Astrocyte (in vitro differentiated cells and primary cell): ENCODE measurements around the gene MAML2.

Source experiments
- EZH2 ChIP-seq: IDR thresholded peaks from 2 replicates; pipeline ENCODE4 v1.6.1; 2012; ENCODE audit warnings: mild to moderate bottlenecking, low read length, inconsistent platforms; ENCODE audit not compliant: insufficient read depth
- TF ChIP-seq, protein P1 (sequence below): IDR thresholded peaks from 2 replicates; pipeline ENCODE4 v1.5.1; 2011; ENCODE audit warnings: low read depth, mild to moderate bottlenecking, inconsistent platforms, low read length, moderate library complexity; ENCODE audit not compliant: insufficient read depth

DNA sequence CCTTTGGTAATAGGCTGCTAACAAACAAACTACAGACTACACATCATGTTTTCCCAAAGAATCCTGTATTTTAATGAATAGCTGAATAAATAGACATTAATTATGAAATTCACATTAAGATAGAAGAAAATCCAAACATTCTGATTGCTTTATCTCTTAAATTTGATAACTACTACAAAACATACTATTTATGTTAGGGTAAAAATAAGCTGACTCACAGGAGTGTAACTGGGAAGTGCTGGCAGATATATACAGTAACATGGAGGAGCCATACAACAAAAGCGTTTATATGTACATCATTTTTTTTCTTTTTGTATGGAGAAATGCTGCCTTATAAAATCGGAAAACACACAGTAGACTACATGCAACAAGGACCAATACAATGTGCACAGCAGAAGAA, 366.4 kb downstream of the MAML2 start:
- TF ChIP-seq, protein P1, sequence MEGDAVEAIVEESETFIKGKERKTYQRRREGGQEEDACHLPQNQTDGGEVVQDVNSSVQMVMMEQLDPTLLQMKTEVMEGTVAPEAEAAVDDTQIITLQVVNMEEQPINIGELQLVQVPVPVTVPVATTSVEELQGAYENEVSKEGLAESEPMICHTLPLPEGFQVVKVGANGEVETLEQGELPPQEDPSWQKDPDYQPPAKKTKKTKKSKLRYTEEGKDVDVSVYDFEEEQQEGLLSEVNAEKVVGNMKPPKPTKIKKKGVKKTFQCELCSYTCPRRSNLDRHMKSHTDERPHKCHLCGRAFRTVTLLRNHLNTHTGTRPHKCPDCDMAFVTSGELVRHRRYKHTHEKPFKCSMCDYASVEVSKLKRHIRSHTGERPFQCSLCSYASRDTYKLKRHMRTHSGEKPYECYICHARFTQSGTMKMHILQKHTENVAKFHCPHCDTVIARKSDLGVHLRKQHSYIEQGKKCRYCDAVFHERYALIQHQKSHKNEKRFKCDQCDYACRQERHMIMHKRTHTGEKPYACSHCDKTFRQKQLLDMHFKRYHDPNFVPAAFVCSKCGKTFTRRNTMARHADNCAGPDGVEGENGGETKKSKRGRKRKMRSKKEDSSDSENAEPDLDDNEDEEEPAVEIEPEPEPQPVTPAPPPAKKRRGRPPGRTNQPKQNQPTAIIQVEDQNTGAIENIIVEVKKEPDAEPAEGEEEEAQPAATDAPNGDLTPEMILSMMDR: no peak
- no peak for TF ChIP-seq EZH2
